GM10266 (cell line): ENCODE measurements around the gene HUS1.

Experiments used
- DNase-seq: peaks from one replicate; pipeline ENCODE4 v3.0.0; 2012; ENCODE audit errors: extremely low spot score
- CTCF ChIP-seq: IDR thresholded peaks from 2 replicates; pipeline ENCODE4 v1.5.1; 2012; ENCODE audit warnings: mild to moderate bottlenecking, low read depth; ENCODE audit not compliant: control insufficient read depth, insufficient read depth; ENCODE audit errors: missing control alignments

The HUS1 gene

GRCh38 chr7:47950714-47951113 lies 28.7 kb downstream of the HUS1 start:
- no peak for DNase-seq
- TF ChIP-seq CTCF: no peak

GRCh38 chr7:47949703-47950102 lies 29.7 kb downstream of the HUS1 start:
- no peak for DNase-seq
- no peak for TF ChIP-seq CTCF

- no peak for DNase-seq
- TF ChIP-seq CTCF: no peak
Measured at GRCh38 chr7:47948141-47948790, 31.1 kb downstream of the HUS1 start, which contains the start of gene PKD1L1. Gene PKD1L1, minus strand, starts transcription at chr7:47948466. Its CDS starts 26 bp downstream, at chr7:47948440.

- TF ChIP-seq CTCF: no peak
Measured at GRCh38 chr7:47947355-47947749, 32.1 kb downstream of the HUS1 start.

GRCh38 chr7:47946581-47947354 lies 32.6 kb downstream of the HUS1 start:
- no peak for DNase-seq
- TF ChIP-seq CTCF: no peak

More at GRCh38 chr7:47947355-47947749, 32.1 kb downstream of the HUS1 start:
- no peak for DNase-seq

- peak; percentile 82 for TF ChIP-seq CTCF
Measured at GRCh38 chr7:47945261-47946015, 34.0 kb downstream of the HUS1 start.

More at GRCh38 chr7:47945261-47946015, 34.0 kb downstream of the HUS1 start:
- DNase-seq: peak; percentile 55
